Stimulated activated CD4-positive, alpha-beta T cell treated with anti-CD3 and anti-CD28 coated beads, TNF-alpha, amount 100 ng/mL, for 4 hours (primary cell): ENCODE results near the gene USP17L24.
"Not testable (repeated sequence)": the region's sequence is repeated elsewhere in the genome, so short reads cannot be mapped to it uniquely, and the experiment has no call there.

Experiments
- DNase-seq, 3 experiments: peaks; one replicate each; pipeline ENCODE4 v3.0.0-alpha.2; 2020; ENCODE audit warnings: low read depth in 3 of 3

USP17L24 gene

GRCh38 chr4:9324865-9325264 is at the start of gene USP17L24:
TSS of gene USP17L24 (plus strand) at chr4:9325165. CDS start at chr4:9325165, 0 bp downstream.
- not testable (repeated sequence) for DNase-seq

GRCh38 chr4:9324191-9324590 is 774 bp upstream of the USP17L24 start:
- not testable (repeated sequence) for DNase-seq

GRCh38 chr4:9329611-9330010 is 4.6 kb downstream of the USP17L24 start, which contains the start of gene USP17L25:
TSS of gene USP17L25 (plus strand) at chr4:9329911. CDS start at chr4:9329911, 0 bp downstream.
- not testable (repeated sequence) for DNase-seq

- not testable (repeated sequence) for DNase-seq
Observed at GRCh38 chr4:9334358-9334757, 9.4 kb downstream of the USP17L24 start, which contains the start of gene USP17L26. TSS of gene USP17L26 (plus strand) at chr4:9334658. CDS start at chr4:9334658, 0 bp downstream.

- not testable (repeated sequence) for DNase-seq
Observed at GRCh38 chr4:9339103-9339502, 14.1 kb downstream of the USP17L24 start, which contains the start of gene USP17L5. TSS of gene USP17L5 (plus strand) at chr4:9339403. CDS start at chr4:9339403, 0 bp downstream.

- DNase-seq: not testable (repeated sequence)
Observed at GRCh38 chr4:9343848-9344247, 18.9 kb downstream of the USP17L24 start, which contains the start of gene USP17L27. TSS of gene USP17L27 (plus strand) at chr4:9344148. CDS start at chr4:9344148, 0 bp downstream.

GRCh38 chr4:9348593-9348992 is 23.6 kb downstream of the USP17L24 start, which contains the start of gene USP17L28:
TSS of gene USP17L28 (plus strand) at chr4:9348893. CDS start at chr4:9348893, 0 bp downstream.
- not testable (repeated sequence) for DNase-seq

GRCh38 chr4:9350866-9351265 is 25.9 kb downstream of the USP17L24 start:
- DNase-seq: not testable (repeated sequence)

GRCh38 chr4:9353338-9353737 is 28.4 kb downstream of the USP17L24 start, which contains the start of gene USP17L29:
TSS of gene USP17L29 (plus strand) at chr4:9353638. CDS start at chr4:9353638, 0 bp downstream.
- DNase-seq: not testable (repeated sequence)

- not testable (repeated sequence) for DNase-seq
Observed at GRCh38 chr4:9362829-9363228, 37.9 kb downstream of the USP17L24 start, which contains the start of gene USP17L30. TSS of gene USP17L30 (plus strand) at chr4:9363129. CDS start at chr4:9363129, 0 bp downstream.
